Caki2 (cell line): Measurements from ENCODE around the gene KLRG1. TPM values are rescaled to one million over a fixed set of nuclear protein-coding genes. Genes with fewer than 3 reads are reported as not detected.
A peak's percentile ranks its signal among the peaks of the same experiment; 100 is the strongest.

ENCODE experiments used
- DNase-seq: peaks from one replicate; pipeline ENCODE4 v3.0.0-alpha.2; 2015; ENCODE audit warnings: low read depth
- in situ Hi-C: cut with HindIII; loops from 2 replicates; pipeline ENCODE4 v1.10.0; 2016; ENCODE audit warnings: low sequenced_read_pairs, low pct_unique_long_range_greater_than_20kb, mixed read lengths
- total RNA-seq: library from RNA; depleted of rRNA; stranded (reverse); fragments of >200 nt; shearing (Covaris generic); gene quantifications from 2 replicates; pipeline ENCODE4 v1.2.3, GENCODE V29; 2014; ENCODE audit warnings: low replicate concordance

Gene KLRG1
- total RNA-seq, 1 experiment from 2014 or later = 4.2 TPM

GRCh38 chr12:8969861-8970411 is 19.4 kb upstream of the KLRG1 start:
- in situ Hi-C loops = no loop called here
- no peak for DNase-seq

- peak; percentile 14 for DNase-seq
- in situ Hi-C loops = no loop called here
Measured at GRCh38 chr12:8970432-8970831, 18.9 kb upstream of the KLRG1 start.

- in situ Hi-C loops = no loop called here
- DNase-seq = no peak
Measured at GRCh38 chr12:8980137-8980536, 9.2 kb upstream of the KLRG1 start.

- DNase-seq = no peak
- in situ Hi-C loops = no loop called here
Measured at GRCh38 chr12:8985213-8985754, 4.1 kb upstream of the KLRG1 start.

- DNase-seq = no peak
- in situ Hi-C loops = no loop called here
Measured at GRCh38 chr12:8987163-8987562, 2.2 kb upstream of the KLRG1 start.

- no peak for DNase-seq
- in situ Hi-C loops = no loop called here
Measured at GRCh38 chr12:8987685-8988084, 1.7 kb upstream of the KLRG1 start.

- in situ Hi-C loops = no loop called here
- no peak for DNase-seq
Measured at GRCh38 chr12:8991371-8992345, 2.3 kb downstream of the KLRG1 start.

- in situ Hi-C loops = no loop called here
- no peak for DNase-seq
Measured at GRCh38 chr12:8993827-8994226, 4.5 kb downstream of the KLRG1 start.

GRCh38 chr12:8995021-8995775 is 5.9 kb downstream of the KLRG1 start:
- no peak for DNase-seq
- in situ Hi-C loops = no loop called here

GRCh38 chr12:8996682-8997405 is 7.5 kb downstream of the KLRG1 start:
- in situ Hi-C loops = no loop called here
- DNase-seq = peak; percentile 11

GRCh38 chr12:9001233-9001632 is 11.9 kb downstream of the KLRG1 start:
- in situ Hi-C loops = no loop called here
- no peak for DNase-seq

- DNase-seq = no peak
- in situ Hi-C loops = no loop called here
Measured at GRCh38 chr12:9002335-9002734, 13.0 kb downstream of the KLRG1 start.

- DNase-seq = no peak
- in situ Hi-C loops = no loop called here
Measured at GRCh38 chr12:9022592-9022991, 33.2 kb downstream of the KLRG1 start.

GRCh38 chr12:9024512-9024911 is 35.2 kb downstream of the KLRG1 start:
- in situ Hi-C loops = no loop called here
- no peak for DNase-seq

- in situ Hi-C loops = no loop called here
- no peak for DNase-seq
Measured at GRCh38 chr12:9027161-9028059, 38.1 kb downstream of the KLRG1 start.

GRCh38 chr12:9030776-9031175 is 41.4 kb downstream of the KLRG1 start:
- DNase-seq = no peak
- in situ Hi-C loops = no loop called here

GRCh38 chr12:9032202-9032964 is 43.0 kb downstream of the KLRG1 start:
- in situ Hi-C loops = no loop called here
- no peak for DNase-seq
